SJCRH30 (cell line): Measurements from ENCODE around the gene PRELID1. TPM values are rescaled to one million over a fixed set of nuclear protein-coding genes. Genes with fewer than 3 reads are reported as not detected.
"Not testable (repeated sequence)": the region's sequence is repeated elsewhere in the genome, so short reads cannot be mapped to it uniquely, and the experiment has no call there.

Experiments
- DNase-seq, 2 experiments: peaks; one replicate each; pipeline ENCODE4 v3.0.0-alpha.2; 2015 to 2020
- H3K27ac ChIP-seq: fragments of 250-450 bp; sonication (Bioruptor Pico); 2 replicates; pipeline ENCODE4 v1.5.1; 2020; ENCODE audit warnings: mild to moderate bottlenecking, moderate library complexity
- H3K27me3 ChIP-seq: fragments of 250-450 bp; sonication (Bioruptor Pico); 2 replicates; pipeline ENCODE4 v1.5.1; 2020; ENCODE audit warnings: mild to moderate bottlenecking, moderate library complexity
- H3K36me3 ChIP-seq: fragments of 250-450 bp; sonication (Bioruptor Pico); 2 replicates; pipeline ENCODE4 v1.5.1; 2020; ENCODE audit warnings: mild to moderate bottlenecking, moderate library complexity
- H3K4me1 ChIP-seq: fragments of 250-450 bp; sonication (Bioruptor Pico); 2 replicates; pipeline ENCODE4 v1.5.1; 2020; ENCODE audit warnings: mild to moderate bottlenecking, moderate library complexity
- H3K4me3 ChIP-seq: fragments of 250-450 bp; sonication (Bioruptor Pico); 2 replicates; pipeline ENCODE4 v1.5.1; 2020; ENCODE audit warnings: mild to moderate bottlenecking, moderate library complexity
- H3K9me3 ChIP-seq: fragments of 250-450 bp; sonication (Bioruptor Pico); replicated peaks from 2 replicates; pipeline ENCODE4 v1.5.1; 2020; ENCODE audit warnings: mild to moderate bottlenecking, moderate library complexity
- total RNA-seq: library from RNA; depleted of rRNA; stranded (reverse); fragments of >200 nt; shearing (Covaris generic); gene quantifications from 2 replicates; pipeline ENCODE4 v1.2.3, GENCODE V29; 2014

The PRELID1 gene
- total RNA-seq, 1 experiment from 2014 or later = 226 TPM

DNA sequence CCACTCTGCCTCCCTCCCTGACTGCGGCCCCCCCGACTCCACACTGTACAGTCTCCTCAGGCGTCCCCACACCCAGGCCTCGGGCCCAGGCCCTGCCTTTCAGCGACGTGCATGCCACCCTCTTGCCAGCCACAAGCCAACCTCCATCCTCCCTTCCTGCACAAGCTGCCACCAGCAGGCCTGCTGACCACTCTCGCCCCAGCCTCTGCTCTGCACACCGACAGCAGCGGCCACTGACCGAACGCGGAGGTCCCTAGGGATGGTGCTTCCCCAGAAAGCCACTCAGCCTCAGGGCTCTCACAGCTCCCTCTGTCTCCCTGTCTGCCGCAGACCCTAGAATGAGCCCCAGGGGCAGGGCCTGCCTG lies 29.3 kb downstream of the PRELID1 start:
- no peak overlapping the region for H3K4me3 ChIP-seq
- H3K27me3 ChIP-seq = no peaks in the 10 kb centered on the region
- no peaks in the 10 kb centered on the region for H3K9me3 ChIP-seq
- H3K27ac ChIP-seq = no peak overlapping the region
- no peak for DNase-seq
- H3K36me3 ChIP-seq = peaks cover 21% of the 10 kb centered on the region
- H3K4me1 ChIP-seq = no peaks in the 10 kb centered on the region

DNA sequence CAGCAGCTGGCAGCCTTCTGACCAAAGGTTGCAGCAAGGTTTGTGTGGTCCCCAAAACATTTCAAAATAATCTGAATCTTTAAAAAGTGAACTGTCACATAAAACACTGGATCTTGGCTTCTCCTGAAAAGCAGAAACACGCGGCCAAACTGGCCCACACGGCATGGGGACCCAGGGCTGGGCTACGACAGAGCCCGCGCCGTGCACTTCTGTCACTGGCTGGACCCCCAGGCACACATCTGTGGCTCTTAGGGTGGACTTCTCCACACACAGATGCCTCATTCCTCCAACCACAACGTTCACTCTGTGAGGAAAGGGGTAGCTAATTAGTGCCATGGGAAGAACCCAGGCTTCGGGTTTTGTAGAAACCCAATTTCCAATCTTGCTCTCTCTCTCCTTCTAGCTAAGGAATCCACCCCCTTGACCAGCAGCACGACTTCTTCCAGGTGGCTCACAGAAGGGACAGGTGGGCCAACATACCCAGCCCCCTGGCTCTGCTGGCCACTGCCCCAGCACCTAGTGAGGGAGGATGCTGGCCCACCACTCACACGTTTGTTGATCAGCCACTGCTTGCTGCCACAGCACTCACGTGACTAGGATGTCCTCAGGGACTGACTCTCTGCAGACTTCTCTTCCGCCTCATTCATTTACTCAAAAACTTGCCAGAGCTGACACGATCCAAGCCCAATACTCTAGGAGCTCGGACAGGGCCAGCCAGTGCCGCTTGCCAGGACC lies 30.0 kb downstream of the PRELID1 start:
- no peak overlapping the region for H3K27ac ChIP-seq
- H3K27me3 ChIP-seq = no peaks in the 10 kb centered on the region
- DNase-seq = no peak
- no peak overlapping the region for H3K4me3 ChIP-seq
- no peaks in the 10 kb centered on the region for H3K9me3 ChIP-seq
- peaks cover 21% of the 10 kb centered on the region for H3K36me3 ChIP-seq
- no peaks in the 10 kb centered on the region for H3K4me1 ChIP-seq

DNA sequence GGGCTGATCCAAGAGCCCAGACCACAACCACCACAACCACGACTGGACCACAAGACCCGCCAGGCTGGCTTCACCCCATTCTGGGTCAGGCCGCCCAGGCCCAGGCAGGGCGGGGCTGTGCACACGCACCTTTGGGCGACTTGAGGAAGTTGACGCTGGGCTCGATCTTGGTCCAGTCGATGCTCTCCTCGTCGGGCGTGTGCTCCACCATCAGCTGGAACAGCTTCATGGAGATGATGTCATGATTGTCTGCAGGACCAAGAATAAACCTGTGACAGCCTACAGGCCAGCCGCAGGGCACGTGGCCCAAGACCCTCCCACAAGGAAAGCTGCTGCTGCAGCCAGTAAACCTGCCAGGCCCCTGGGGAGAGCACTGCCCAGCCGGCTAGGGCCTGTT lies 30.6 kb downstream of the PRELID1 start:
- Histone ChIP-seq H3K4me3 (no peak overlapping the region), H3K36me3 (peaks cover 21% of the 10 kb centered on the region), H3K9me3 (no peaks in the 10 kb centered on the region), H3K27ac (no peak overlapping the region), H3K4me1 (no peaks in the 10 kb centered on the region), H3K27me3 (no peaks in the 10 kb centered on the region)
- DNase-seq = no peak

DNA sequence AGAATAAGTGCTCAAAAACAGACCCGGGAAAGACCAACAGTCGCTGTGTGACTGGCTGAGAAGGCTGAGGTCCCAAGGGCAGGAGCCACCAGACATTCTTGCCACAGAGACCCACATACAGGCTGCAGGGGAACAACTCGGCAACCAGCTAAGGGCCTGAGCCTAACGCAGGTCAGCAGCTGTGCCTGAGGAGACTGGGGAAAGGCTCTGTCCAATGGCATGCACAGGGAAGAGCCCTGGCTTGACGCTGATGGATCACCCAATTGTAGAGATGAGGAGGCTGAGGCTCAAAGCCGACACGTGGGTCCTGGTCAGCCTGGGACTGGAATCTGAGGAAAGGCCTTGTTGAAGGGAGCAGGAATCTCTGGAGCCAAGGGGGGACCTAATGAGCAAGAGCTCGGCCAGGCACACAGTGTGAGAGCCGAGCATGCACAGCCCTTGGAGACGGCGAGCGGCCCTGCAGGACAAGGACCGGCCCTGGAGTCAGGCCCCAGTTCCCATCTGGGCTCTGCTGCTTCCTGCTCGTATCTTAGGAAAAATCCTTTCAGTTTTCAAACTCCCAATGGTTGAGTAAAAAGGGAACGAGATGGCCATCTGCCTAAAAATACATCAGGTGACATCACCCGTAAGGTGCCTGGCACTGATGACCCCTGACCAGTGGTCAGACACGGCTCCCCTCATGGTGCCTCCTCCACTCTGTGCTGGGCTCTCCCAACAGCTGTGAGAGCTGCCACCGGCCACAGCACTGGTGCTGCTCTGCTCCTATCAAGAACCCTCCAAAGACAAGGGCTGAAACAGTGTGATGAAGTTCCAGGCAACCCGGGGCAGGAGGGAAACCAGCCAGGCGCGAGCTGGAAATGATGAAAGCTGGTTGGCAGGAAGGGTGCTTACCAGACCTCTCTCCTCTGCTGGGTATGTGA lies 31.4 kb downstream of the PRELID1 start:
- Histone ChIP-seq H3K4me3 (no peak overlapping the region), H3K4me1 (no peaks in the 10 kb centered on the region), H3K27me3 (no peaks in the 10 kb centered on the region), H3K27ac (no peak overlapping the region), H3K9me3 (no peaks in the 10 kb centered on the region), H3K36me3 (peaks cover 21% of the 10 kb centered on the region)
- DNase-seq = no peak

DNA sequence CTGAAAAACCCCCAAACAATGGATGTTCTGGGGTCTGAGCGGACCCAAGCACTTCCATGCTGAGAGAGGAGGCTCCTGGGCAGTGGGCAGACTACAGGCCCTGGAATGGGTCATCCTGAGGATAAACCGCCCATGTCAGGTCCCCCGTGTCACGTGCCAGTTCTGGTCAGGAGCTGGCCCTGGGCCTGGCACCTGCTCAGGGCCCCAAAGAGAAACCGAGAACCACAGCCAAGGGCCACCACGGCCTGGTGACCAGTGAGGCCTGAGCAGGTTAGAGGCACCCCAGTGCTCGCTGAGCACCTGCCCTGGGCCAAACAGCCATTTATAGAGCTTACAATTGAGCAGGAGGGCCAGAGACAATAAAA lies 32.1 kb downstream of the PRELID1 start:
- H3K4me3 ChIP-seq = no peak overlapping the region
- no peak for DNase-seq
- no peak overlapping the region for H3K27ac ChIP-seq
- H3K36me3 ChIP-seq = peaks cover 19% of the 10 kb centered on the region
- H3K4me1 ChIP-seq = no peaks in the 10 kb centered on the region
- H3K9me3 ChIP-seq = no peaks in the 10 kb centered on the region
- no peaks in the 10 kb centered on the region for H3K27me3 ChIP-seq

DNA sequence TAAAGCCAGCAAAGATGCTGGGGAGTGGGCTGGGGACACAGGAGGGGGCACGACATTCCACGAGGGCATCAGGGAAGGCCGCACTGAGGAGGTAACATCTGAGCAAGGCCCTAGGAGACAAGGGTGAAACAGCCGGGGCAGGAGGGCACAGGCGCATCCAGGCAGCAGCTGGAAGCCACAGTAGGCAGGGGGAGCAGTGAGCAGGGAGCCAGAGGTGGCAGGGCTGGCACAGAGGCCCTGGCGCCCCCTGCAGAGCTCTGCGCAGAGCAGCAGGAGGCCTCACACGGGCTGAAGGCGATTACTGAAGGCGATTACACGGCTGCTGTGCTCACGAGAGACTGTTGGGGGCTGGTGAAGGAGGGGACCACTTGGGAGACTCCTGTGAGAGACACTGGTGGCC lies 32.5 kb downstream of the PRELID1 start:
- no peak overlapping the region for H3K4me3 ChIP-seq
- peaks cover 19% of the 10 kb centered on the region for H3K36me3 ChIP-seq
- no peaks in the 10 kb centered on the region for H3K27me3 ChIP-seq
- no peaks in the 10 kb centered on the region for H3K4me1 ChIP-seq
- no peaks in the 10 kb centered on the region for H3K9me3 ChIP-seq
- DNase-seq = peak in 1 of 2 experiments; percentile 30
- H3K27ac ChIP-seq = no peak overlapping the region

DNA sequence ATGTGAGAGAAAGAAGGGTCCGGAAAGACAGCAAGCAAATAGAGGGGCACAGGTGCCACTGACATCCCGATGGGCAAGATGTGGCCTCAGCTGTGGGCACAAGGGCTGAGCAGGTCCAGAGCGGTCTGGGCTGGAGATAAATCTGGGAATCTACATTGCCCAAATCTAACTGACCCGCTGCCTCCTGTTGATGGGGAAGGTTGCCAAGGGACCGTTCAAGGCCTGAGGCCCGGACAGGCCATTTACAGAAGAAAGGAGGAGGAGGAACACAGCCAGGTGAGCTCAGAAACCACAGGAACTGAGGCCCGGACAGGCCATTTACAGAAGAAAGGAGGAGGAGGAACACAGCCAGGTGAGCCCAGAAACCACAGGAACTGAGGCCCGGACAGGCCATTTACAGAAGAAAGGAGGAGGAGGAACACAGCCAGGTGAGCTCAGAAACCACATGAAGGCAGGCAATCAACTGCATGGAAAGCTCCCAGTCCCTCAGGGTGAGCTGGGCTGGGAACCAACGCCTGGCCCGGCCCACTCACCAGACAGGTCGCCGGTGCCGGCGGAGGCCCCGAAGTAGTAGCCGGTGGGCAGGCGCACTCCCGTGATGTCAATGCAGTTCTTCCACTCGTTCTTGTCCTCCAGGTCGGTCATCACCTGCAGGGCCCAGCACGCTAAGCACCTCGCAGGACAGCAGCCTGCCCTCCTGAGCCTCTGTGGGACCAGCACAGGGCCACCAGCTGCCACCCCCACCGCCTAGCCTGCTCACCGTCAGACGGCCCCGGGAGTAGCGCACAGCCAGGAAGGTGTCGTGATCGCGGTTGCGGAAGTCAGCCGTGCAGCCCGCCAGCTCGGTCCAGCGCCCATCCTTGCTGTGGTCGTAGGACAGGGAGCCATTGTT lies 33.2 kb downstream of the PRELID1 start:
- Histone ChIP-seq H3K27ac (no peak overlapping the region), H3K9me3 (no peaks in the 10 kb centered on the region), H3K36me3 (peaks cover 25% of the 10 kb centered on the region), H3K27me3 (no peaks in the 10 kb centered on the region), H3K4me3 (no peak overlapping the region), H3K4me1 (no peaks in the 10 kb centered on the region)
- DNase-seq = no peak

DNA sequence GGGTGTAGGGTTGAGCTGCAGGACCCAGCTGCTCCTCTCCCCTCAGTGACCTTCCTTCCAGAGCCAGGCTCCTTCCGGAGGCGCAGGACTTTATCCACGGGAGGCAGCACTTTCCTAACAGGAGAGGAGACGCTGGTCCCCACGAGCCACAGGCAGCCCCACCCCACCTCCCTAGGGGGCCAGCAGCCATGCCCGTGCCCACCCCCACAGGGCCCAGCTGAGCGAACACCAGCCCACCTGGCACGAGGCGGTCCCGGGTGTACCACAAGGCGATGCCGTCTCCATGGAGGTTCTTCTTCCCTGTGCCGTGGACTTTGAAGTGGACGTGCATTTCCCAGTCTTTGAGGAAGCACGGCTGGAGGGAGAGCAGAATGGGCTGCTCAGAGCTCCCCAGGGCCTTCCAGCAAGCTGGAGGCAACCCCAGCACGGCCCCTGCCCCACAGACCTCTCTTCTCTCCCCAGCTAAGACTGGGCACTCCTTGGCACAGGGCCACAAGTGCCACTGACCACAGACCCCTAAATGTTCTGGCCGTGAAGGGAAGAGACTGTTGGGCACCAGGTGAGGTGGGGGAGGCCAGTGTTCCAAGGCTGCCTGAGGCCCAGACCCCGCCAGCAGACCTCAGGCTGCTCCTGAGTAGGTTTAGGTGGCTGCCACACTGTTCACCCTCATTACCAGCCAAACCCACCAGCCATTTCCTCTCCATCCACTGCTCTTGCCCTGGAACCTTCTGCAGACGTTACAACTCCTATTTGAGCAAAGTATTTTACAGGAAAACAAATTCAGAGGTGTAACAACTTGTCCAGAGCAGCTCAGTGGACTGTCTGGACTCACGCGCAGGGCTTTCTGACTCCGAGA lies 34.9 kb downstream of the PRELID1 start:
- no peaks in the 10 kb centered on the region for H3K9me3 ChIP-seq
- H3K27ac ChIP-seq = no peak overlapping the region
- H3K4me3 ChIP-seq = no peak overlapping the region
- no peak for DNase-seq
- H3K4me1 ChIP-seq = no peaks in the 10 kb centered on the region
- peaks cover 30% of the 10 kb centered on the region for H3K36me3 ChIP-seq
- no peaks in the 10 kb centered on the region for H3K27me3 ChIP-seq

DNA sequence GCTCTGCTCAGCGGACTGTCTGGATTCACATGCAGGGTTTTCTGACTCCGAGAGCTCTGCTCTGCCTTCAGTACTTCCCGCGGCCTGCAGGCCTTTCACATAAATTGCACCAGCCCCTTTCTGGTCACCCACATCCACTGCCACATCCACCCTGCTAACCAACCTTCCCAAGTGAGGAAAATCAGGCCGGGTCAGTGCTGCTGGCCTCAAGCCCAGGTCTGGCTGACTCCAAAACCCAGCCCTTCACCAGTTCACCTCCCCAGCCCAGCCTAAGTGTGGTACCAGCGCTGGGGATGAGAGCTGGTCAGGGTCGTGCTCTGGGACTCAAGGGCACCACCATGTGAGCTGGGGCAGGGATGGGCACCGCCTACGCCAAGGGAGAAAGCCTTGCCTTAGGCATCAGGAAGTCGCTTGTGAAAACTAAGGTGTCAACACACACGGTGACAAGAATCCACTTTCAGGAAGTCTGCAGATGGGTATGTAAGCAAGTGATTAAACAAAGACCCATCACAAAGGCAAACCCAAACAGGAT lies 35.6 kb downstream of the PRELID1 start:
- Histone ChIP-seq H3K36me3 (peaks cover 26% of the 10 kb centered on the region), H3K4me1 (no peaks in the 10 kb centered on the region), H3K27ac (no peak overlapping the region), H3K9me3 (no peaks in the 10 kb centered on the region), H3K4me3 (no peak overlapping the region), H3K27me3 (no peaks in the 10 kb centered on the region)
- DNase-seq = no peak

DNA sequence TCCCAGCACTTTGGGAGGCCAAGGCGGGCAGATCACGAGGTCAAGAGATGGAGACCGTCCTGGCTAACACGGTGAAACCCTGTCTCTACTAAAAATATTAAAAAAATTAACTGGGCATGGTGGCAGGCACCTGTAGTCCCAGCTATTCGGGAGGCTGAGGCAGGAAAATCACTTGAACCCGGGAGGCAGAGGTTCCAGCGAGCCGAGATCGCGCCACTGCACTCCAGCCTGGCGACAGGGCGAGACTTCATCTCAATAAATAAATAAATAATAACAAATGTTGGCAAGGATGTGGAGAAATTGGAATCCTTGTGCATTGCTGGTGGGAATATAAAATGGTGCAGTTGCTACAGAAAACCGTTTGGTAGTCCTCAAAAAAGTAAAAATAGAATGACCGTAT lies 39.4 kb downstream of the PRELID1 start:
- H3K9me3 ChIP-seq, H3K4me1 ChIP-seq, H3K27me3 ChIP-seq, DNase-seq, H3K4me3 ChIP-seq, H3K27ac ChIP-seq: not testable (repeated sequence)
- H3K36me3 ChIP-seq = peaks cover 22% of the 10 kb centered on the region; the same call in 1 of the 2 replicates

DNA sequence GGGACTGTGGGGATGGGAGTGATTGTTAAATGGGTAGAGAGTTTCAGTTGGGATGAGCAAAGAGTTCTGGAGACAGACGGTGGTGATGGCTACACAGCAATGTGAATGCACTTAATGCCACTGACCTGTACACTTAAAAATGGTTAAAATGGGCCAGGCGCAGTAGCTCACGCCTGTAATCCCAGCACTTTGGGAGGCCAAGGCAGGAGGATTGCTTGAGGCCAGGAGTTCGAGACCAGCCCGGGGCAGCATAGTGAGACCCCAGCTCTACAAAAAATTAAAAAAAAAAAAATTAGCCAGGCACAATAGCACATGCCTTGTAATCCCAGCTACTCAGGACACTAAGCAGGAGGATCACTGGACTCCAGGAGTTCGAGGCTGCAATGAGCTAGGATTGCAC lies 40.2 kb downstream of the PRELID1 start:
- H3K4me3 ChIP-seq = no peak overlapping the region
- no peaks in the 10 kb centered on the region for H3K27me3 ChIP-seq
- no peaks in the 10 kb centered on the region for H3K4me1 ChIP-seq
- H3K9me3 ChIP-seq = no peaks in the 10 kb centered on the region
- peaks cover 22% of the 10 kb centered on the region; the same call in 1 of the 2 replicates for H3K36me3 ChIP-seq
- no peak for DNase-seq
- no peak overlapping the region for H3K27ac ChIP-seq

DNA sequence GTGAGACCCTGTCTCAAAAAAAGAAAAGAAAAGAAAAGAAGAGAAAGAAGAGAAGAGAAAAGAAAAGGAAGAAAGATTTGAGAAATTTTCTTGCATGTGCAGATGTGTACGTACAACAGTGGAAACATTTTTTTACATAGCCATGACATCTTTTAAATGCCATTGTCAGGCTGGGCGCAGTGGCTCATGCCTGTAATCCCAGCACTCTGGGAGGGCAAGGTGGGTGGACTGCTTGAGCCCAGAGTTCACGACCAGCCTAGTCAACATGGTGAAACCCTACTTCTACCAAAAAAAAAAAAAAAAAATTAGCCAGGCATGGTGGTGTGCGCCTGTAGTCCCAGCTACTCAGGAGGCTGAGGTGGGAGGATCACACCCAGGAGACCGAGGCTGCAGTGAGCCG lies 41.3 kb downstream of the PRELID1 start:
- H3K9me3 ChIP-seq = no peaks in the 10 kb centered on the region
- no peak for DNase-seq
- H3K36me3 ChIP-seq = peaks cover 22% of the 10 kb centered on the region; the same call in 1 of the 2 replicates
- H3K27me3 ChIP-seq = no peaks in the 10 kb centered on the region
- H3K4me3 ChIP-seq = no peak overlapping the region
- H3K4me1 ChIP-seq = 0 out of 2 replicates have a peak, but pooled peaks cover 2% of the 10 kb centered on the region
- no peak overlapping the region for H3K27ac ChIP-seq

DNA sequence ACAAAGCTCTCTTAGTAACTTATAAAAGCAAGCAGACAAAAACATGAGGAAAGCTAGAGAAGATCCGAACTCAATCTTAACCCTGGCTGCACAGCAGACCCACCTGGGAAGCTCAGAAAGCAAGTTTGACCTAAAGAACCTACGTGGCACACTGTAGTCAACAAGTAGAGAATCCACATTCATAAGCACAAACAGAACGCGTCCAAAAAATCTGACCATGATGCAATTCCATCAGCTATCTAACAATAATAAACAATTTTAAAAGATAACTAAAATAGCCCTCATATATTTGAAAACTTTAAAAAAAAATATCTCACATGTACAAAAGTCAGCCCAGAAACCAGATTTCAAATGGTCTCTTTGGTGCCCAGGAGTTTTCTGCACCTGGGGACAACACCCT lies 43.2 kb downstream of the PRELID1 start:
- H3K27ac ChIP-seq = no peak overlapping the region

DNA sequence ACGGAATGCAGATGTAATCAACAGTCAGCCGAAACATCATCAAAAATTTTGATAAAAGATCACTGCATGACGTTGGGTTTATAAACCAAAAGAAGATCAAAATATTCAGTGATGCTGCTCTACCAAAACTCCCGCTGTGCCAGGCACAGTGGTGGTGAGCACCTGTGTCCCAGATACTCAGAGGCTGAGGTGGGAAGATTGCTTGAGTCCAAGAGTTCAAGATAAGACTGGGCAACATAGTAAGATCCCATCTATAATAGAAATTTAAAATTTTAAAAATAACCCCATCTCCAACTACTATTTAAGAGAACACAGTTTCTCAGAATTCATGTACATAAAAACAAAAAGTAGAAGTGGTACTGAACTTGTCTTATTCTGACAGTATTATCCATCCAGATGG lies 44.1 kb downstream of the PRELID1 start:
- DNase-seq = no peak
- no peak overlapping the region for H3K4me3 ChIP-seq
- H3K27ac ChIP-seq = no peak overlapping the region
- H3K27me3 ChIP-seq = no peaks in the 10 kb centered on the region
- H3K9me3 ChIP-seq = no peaks in the 10 kb centered on the region
- H3K36me3 ChIP-seq = peaks cover 16% of the 10 kb centered on the region; the same call in 1 of the 2 replicates
- H3K4me1 ChIP-seq = peaks cover 8% of the 10 kb centered on the region; the same call in 1 of the 2 replicates

More for the DNA sequence above, 43.2 kb downstream of the PRELID1 start:
- peaks cover 8% of the 10 kb centered on the region; the same call in 1 of the 2 replicates for H3K4me1 ChIP-seq
- DNase-seq = no peak
- no peaks in the 10 kb centered on the region for H3K9me3 ChIP-seq
- H3K4me3 ChIP-seq = no peak overlapping the region
- no peaks in the 10 kb centered on the region for H3K27me3 ChIP-seq
- peaks cover 16% of the 10 kb centered on the region; the same call in 1 of the 2 replicates for H3K36me3 ChIP-seq
